GM11168 (cell line): Measurements from ENCODE around the gene HERC2.
"Not testable (repeated sequence)": the region's sequence is repeated elsewhere in the genome, so short reads cannot be mapped to it uniquely, and the experiment has no call there.

Experiments
- in situ Hi-C: fragments of 300-500 bp; cut with MboI; formaldehyde crosslinking; loops from one replicate; pipeline ENCODE4 v1.12.0; 2022; ENCODE audit warnings: low sequenced_read_pairs; ENCODE audit not compliant: unreplicated experiment

The HERC2 gene

DNA sequence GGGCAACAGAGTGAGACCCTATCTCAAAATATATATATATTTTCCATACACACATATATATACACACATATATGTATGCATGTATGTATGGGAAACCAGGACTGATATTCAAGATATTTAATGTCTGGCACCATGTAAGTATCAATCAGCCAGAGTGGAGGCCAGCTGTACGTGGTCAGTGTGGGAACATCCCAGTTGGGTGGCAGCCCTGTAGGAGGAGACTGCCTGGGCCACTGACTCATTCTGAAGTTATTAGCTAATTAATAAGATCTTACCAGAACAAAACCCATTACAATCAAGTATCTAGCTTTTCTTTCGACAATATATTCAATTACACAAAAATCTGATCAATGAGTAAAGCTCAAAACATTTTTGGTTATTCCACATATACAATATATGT lies 137.8 kb downstream of the HERC2 start:
- in situ Hi-C loops: no loop called here

DNA sequence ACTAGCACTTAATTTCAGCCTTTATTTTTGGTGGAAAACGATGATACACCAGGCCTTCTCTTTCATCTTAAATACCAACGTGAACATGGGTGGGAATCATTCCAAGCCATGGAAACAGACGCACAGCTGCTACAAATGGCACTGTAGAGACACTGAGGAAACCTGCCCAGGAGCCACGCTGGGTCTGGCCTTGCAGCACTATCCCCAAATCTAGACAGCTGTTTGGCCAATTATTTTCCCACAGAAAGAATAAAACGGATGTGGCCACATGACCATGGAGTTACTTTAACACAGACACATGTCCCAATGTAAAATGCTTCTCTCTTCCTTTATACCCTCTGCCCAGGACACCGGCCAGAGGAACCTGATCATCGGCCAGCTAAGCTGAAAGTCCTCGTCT lies 139.2 kb downstream of the HERC2 start:
- in situ Hi-C loops: no loop called here

DNA sequence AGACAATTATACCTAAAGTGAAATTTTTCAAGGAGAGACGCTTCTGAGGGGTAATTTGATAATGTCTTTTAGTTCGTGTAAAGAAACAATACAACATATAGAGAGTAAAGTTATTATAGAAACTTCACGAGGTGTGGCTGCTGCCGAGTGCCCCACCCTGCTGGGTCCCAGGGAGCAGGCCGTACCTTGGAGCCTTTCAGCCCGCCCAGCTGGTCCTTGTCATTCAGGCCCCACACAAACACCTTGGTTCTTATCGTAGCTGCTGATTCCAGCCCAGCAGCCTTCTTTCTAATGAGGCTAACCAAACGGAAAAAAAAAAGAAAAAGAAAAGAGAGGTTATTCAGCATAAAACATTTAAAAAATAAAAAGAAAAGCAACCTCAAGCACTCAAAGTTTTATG lies 139.8 kb downstream of the HERC2 start:
- in situ Hi-C loops: no loop called here

DNA sequence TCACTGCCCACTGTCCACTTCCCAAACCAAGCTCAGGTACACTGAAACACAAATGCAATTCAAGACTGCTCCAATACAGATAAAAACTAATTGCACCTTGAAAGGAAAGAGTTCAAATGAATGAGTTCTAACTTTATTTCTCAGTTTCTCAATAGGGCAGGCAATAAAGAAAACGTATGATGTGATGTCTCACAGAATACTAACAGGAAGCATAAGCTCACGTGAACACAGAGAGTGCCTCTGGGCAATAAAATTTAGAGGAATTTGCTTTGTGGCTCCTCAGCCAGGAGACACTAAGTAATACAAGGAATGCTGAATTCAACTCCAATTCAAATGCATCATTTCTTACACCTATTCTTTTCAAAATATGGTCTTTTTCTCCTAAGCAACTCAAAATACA lies 140.6 kb downstream of the HERC2 start:
- in situ Hi-C loops: no loop called here

DNA sequence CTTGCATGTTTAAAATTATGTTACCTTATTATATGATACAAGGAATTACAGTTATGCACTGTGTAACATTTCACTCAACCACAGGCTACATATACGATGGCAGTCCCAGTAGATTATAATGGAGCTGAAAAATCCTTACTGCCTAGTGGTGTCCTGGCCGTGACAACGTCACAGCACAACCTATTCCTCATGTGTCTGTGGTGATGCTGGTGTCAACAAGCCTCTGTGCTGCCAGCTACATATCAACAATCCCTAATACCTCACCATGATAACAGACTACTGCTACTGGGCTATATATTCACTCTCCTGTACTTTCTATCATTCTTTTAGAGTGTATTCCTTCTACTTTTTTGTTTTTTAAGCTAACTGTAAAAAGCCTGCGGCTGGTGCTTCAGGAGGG lies 142.7 kb downstream of the HERC2 start:
- in situ Hi-C loops: no loop called here

DNA sequence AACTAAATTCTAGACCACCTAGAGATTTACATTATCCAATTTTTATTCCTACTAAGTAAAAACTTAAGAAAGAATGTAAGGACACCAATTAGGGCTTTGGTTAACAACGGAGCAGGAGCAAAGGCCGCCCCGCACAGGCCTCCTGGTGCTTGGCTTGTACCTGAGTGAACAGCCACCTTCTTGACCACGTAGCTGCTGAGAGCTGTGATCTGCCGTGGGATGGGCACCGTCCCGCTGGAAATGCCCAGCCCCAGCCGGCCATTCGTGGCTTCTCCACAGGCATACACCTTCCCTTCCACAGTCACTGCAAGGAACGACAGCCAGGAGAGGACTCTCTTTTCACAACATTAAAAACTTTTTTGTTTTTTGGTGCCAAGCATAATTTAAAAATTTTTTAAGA lies 143.3 kb downstream of the HERC2 start:
- in situ Hi-C loops: no loop called here

DNA sequence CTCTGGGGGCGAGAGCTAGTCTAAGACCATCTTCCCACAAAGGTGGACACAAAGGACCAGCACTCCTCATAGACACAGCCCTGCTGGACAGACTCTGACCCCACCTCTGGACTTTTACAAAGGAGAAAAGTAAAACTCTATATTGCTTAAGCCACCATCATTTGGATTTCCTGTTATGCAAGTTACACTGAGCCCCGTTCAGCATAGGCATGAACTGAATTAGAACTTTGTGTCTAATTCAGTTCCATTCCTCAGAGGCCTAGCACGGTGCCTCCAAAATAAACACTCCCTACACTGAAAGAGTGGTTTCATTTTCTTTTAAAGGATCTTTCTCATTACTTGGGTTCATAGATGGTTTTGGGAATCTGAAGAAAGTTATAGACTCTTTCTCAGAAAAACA lies 143.7 kb downstream of the HERC2 start:
- in situ Hi-C loops: no loop called here

DNA sequence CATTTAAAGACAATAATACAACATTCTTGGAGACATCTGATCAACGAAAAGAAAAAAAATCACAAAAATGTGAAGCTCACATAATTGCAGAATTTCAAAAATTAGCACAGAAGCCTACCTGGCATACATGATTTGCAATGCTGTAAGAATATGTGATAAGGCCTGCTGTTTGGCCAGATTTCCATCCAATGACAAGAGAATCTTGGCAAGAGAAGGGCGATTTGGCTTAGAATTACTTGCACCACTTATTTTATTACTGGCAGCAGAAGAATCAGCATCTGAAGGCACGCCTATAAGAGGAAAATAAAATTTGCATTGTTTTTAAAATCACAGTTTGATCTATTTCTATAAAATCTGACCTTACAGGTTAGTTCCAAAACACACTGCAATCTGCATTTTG lies 152.6 kb downstream of the HERC2 start:
- in situ Hi-C loops: no loop called here

DNA sequence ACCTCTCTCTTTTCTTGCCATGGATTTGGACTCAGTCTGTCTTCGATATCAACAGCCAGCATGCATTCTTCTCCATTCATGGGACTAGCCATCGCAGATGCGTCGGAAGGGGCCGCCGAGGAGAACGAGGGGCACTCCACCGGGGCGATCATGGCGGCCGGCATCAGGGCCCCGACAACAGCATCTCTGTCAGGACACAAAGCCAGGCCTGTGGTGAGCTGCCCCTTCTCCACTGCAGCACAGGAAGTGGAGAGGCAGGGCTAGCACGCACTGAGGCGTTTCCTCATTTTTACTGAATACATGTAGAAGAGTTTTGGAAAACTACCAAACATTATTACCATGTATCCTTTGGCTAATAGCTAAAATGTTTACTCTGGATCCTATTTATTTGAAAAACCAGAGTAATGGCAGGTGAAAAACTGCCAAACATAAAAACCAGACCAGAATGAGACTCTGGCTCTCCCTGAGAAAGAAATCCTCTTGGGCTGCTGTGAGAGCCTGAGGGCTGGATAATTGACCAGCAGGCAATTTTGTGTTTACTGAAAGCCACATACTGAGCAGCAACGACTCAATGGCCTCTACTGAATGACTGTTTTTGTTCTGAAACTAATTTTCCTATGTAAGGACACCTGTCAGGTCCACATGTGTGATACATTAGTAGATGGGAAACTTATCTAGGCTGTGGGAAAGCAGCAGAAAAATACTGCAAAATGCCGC lies 153.4 kb downstream of the HERC2 start:
- in situ Hi-C loops: not testable (repeated sequence)

DNA sequence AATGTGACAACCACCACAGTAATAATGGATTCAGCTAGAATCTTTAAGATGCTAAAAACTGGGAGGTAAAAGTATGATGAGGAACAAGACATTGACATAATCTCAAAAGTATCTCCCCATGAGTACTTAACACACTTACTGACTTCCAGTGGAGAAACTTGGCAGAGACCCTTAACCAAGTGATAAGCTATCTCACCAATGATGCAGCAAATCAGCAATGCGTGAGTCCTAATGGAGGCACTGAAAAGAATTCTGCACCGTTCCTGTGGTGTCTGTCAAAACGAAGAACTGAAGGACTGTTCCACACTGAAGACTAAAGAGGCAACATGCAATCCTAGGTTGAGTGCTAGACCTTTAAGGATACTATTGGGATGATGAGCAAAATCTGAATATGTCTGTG lies 154.9 kb downstream of the HERC2 start:
- in situ Hi-C loops: no loop called here

DNA sequence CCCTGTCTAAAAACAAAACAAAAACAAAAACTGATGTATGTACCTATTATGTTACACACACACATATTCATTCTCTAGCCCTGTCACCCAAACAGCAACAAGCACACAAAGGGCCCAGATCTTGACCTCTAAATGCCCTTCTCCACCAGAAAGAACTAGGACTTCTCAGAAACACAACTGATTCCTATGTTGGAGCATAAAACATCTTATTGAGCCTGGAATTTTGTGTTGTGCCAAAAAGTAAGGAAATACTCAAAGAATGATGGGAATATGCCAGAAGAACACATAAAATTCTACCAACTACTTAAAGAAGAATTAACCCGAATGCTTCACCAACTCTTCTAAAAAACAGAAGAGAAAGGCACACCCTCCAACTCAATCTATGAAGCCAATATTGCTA lies 156.2 kb downstream of the HERC2 start:
- in situ Hi-C loops: no loop called here

DNA sequence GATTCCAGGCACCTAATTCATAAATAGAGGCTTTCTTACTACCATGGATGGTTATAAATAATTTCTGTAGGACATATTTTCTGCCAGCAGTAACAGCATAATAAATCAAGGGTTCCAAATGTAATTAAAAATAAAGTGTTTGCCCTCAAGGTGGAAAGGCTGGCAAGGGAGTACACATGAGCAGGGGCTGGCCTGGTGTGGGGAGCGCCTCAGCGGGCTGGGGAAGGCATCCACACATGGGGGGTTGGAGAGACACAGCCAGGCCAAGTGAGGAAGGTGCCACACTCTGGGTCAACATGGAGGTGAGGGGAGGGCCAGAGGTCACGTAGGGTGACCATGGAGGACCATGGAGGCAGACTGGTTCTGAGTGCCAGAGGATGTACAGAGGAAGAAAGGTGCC lies 157.1 kb downstream of the HERC2 start:
- in situ Hi-C loops: no loop called here

DNA sequence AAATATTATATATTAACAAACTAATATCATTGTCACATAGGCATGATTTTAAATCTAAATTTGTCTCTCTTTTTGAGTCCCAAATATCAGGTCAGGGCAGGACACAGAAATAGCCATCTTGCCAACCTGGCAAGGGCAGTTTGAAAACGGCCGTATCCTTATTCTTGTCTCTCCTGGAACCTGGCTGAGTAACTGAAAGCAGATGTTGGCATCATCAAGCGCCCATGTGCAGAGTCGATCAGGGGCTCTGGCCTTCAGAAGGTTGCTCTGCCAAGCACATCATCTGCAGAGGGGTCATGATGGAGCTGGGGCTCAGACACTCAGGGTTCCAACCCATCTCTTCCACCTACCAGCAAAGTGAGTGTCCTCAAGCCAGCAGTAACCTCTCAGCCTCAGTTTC lies 167.7 kb downstream of the HERC2 start:
- in situ Hi-C loops: no loop called here

DNA sequence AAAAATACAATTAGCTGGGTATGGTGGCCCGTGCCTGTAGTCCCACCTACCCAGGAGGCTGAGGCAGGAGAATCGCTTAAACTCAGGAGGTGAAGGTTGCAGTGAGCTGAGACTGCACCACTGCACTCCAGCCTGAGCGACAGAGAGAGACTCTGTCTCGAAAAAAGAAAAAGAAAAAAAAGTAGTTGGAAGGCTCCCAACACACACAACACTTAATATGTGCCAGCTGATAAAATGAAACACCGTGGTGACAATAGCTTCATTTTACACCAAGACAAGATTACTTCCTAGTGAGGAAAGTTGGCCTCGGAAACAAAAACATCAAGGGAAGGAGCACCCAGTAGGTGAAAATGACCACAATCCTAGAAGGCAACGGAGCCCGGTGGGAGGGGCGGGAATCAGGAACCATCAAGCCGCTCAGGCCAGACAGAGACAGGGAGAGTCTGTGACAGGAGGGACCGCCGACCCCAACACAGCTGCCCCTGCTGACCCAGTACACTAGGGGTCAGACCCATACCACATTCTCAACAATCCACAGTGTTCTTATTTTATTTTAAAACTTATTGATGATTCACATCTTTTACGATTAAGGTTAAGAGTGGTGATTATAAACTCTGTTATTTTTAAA lies 168.4 kb downstream of the HERC2 start:
- in situ Hi-C loops: no loop called here

DNA sequence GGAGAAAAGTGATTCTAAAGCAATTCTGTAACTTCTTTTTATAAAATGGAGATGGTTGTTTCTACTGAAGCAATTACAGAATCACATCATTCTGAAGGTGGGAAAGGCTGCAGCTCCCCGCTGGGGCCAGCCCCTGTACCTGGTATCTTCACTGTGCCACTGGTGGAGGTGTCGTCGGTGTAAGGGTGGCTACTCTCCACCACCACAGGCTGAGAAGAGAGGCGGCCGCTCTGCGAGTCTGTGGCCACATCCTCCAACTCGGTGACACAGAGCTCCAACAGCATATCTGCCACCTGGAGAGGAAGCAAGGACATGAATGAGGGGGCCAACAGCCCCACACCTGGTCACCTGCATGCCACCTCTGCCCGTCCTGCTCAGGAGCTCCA lies 169.4 kb downstream of the HERC2 start:
- in situ Hi-C loops: not testable (repeated sequence)

DNA sequence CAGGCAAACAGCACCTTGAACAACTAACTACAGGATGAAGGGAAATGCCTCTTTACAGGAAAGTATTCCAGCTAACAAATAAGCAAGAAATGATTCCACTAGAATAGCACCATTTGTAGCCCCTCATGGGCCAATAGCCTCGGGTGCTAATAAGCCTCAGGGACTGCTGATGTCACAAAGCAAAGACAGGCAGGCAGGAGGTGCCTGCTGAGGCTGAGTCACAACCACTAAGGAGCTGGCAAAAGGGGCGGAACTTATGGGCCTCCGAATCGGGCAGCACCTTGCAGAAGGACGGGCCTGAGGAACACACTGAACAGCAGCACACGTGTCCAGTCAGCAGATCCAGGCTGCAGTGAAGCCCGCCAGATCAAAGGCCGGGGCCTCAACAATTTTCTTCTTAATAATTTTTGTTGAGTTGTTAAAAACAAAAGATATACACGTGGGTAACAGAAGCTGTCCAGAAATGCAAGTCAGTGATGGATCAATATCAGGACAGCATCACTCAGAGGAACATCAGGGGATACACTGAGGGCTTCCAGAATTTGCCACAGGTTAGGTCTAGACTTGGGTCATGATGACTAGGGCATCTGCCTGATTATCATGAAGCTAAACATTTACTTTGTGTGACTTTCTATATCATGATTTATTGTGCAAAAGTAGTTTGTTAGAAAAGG lies 170.0 kb downstream of the HERC2 start:
- in situ Hi-C loops: not testable (repeated sequence)

DNA sequence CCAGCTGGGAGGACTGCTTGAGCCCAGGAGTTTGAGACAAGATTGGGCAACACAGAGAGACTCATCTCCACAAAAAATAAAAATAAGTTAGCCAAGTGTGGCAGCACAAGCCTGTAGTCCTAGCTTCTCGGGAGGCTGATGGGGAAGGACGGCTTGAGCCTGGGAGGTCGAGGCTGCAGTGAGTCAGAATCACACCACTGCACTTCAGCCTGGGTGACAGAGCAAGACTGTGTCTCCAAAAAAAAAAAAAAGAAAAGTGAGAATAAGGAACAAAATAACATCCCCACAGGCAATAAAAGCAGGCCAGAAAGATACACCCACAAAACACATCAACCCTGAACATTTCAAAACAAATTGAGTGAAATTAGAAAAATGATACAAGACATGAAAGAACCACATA lies 174.2 kb downstream of the HERC2 start:
- in situ Hi-C loops: no loop called here

DNA sequence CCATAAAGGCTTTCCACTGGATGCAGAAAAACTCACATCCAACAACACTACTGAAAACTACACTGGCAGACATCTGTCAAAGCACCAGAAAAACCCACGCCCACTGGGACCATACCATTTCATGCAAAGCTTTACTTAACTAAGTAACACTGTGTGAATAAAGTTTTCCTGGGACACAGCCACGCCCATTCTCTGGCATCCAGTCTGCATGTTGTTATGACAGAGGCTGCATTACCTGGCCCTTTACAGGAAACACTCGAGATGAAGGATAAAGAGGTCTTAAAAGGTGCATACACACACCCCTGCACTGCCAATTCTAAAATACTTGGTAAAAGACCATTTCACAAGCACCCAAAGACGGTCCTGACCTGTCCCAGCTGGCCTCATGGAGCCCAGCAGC lies 176.6 kb downstream of the HERC2 start:
- in situ Hi-C loops: not testable (repeated sequence)

DNA sequence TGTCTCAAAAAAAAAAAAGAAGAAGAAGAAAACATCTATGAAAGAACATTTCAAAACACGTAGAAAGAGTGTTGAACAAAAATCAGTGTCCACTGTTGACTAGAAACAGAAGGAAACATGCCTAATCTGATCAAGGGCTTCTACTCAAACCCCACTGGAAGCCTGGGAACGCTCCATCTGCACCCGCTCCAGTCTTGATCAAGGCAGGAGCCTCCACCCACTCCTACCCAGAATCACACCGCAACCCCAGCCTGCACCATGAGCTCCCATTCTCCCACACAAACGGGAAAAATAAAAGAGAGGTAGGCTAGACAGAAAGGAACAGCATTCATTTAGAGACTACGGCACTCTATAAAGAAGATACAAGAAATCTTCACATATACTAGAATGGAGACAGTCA lies 181.9 kb downstream of the HERC2 start:
- in situ Hi-C loops: no loop called here

DNA sequence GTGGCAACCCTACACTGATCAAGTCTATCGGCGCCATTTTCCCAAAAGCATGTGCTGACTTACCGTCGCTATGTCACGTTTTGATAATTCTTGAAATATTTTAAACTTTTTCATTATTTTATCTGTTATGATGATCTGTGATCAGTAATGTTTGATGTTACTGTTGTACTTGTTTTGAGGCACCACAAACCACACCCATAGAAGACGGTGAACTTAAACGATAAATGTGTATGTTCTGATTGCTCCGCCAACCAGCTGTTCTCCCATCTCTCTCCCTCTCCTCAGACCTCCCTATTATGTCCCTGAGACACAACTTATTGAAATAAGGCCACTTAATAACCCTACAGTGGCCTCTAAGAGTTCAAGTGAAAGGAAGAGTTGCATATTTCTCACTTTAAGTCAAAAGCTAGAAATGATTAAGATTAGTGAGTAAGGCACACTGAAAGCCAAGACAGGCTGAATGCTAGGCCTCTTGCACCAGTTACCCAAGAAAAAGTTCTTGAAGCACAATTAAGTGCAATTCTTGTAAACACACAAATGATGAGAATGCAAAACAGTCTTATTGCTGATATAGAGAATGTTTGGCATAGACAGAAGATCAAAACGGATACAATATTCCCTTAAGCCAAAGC lies 184.5 kb downstream of the HERC2 start:
- in situ Hi-C loops: not testable (repeated sequence)

DNA sequence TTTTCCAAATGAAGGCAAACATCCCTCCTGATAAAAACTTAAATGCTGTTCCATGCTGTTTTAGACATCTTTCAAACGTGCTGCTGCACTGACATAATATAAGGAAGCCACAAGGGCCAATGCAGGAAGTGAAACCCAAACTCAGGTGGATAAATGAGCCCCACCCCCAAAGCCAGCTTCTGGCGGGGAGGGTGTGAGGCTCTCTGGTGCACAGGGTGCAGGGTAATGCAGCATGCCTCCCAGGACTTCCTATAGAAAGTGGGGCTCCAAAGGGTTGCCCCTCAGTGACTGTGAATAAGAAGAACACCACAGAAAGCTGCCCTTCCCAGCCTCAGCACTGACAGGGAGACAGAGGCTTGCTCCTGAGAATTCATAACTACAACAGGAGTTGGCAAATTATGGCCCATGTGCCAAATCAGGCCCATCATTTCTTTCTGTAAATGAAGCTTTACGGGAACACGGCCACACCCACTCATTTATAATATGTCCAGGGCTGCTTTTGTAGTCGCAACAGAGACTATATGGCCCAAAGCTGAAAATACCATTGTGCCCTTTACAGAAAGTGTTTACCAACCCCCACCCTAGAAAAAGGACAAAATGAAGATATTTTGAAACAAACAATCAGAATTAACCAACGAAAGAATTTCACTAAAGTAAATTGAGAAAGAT lies 185.6 kb downstream of the HERC2 start:
- in situ Hi-C loops: not testable (repeated sequence)
